Fibroblast of villous mesenchyme (primary cell): ENCODE results near the gene CD6. TPM values are rescaled to one million over a fixed set of nuclear protein-coding genes. Genes with fewer than 3 reads are reported as not detected.

ENCODE experiments used
- DNase-seq: peaks from one replicate; pipeline ENCODE4 v3.0.0-alpha.2; 2010; ENCODE audit warnings: low read depth
- H3K4me3 ChIP-seq: 2 replicates; pipeline ENCODE4 v1.5.1; 2011; ENCODE audit warnings: low read depth, mild to moderate bottlenecking, low read length
- CTCF ChIP-seq: IDR thresholded peaks from 2 replicates; pipeline ENCODE4 v1.5.1; 2012; ENCODE audit warnings: low read depth, mild to moderate bottlenecking, low read length; ENCODE audit not compliant: insufficient read depth
- total RNA-seq: library from RNA; depleted of rRNA; stranded (reverse); fragments of >200 nt; gene quantifications from 2 replicates; pipeline ENCODE4 v1.2.3, GENCODE V29; 2012

CD6 gene
- total RNA-seq, 1 donor, result not detected

- no peak for TF ChIP-seq CTCF
- no peak for DNase-seq
- H3K4me3 ChIP-seq, result no peak overlapping the region
These were observed 23.1 kb downstream of the CD6 start for GRCh38 chr11:60994541-60995080.

GRCh38 chr11:60995798-60996197 lies 24.3 kb downstream of the CD6 start:
- no peak overlapping the region for H3K4me3 ChIP-seq
- no peak for TF ChIP-seq CTCF
- no peak for DNase-seq

- no peak for DNase-seq
- no peak overlapping the region for H3K4me3 ChIP-seq
- no peak for TF ChIP-seq CTCF
These were observed 25.1 kb downstream of the CD6 start for GRCh38 chr11:60996381-60997138.

GRCh38 chr11:61000426-61000825 lies 28.9 kb downstream of the CD6 start:
- no peak for DNase-seq
- no peak for TF ChIP-seq CTCF
- no peak overlapping the region for H3K4me3 ChIP-seq

GRCh38 chr11:61001931-61002330 lies 30.5 kb downstream of the CD6 start:
- TF ChIP-seq CTCF, result no peak
- no peak for DNase-seq
- no peak overlapping the region for H3K4me3 ChIP-seq

- DNase-seq, result no peak
- TF ChIP-seq CTCF, result no peak
- H3K4me3 ChIP-seq, result no peak overlapping the region
These were observed 31.1 kb downstream of the CD6 start for GRCh38 chr11:61002598-61002997.

GRCh38 chr11:61004180-61004611 lies 32.7 kb downstream of the CD6 start:
- TF ChIP-seq CTCF, result no peak
- H3K4me3 ChIP-seq, result no peak overlapping the region
- DNase-seq, result no peak
